KMS-11 (cell line): ENCODE data around the gene TCTA.

ENCODE experiments used
- H2AFZ ChIP-seq: fragments of 200-600 bp; sonication (generic); 2 replicates; pipeline ENCODE4 v1.6.1; 2016; ENCODE audit warnings: antibody characterized with exemption, mixed run types, low read depth
- H3K27ac ChIP-seq: fragments of 200-600 bp; sonication (generic); 2 replicates; pipeline ENCODE4 v1.6.1; 2016; ENCODE audit warnings: mild to moderate bottlenecking, mixed run types
- H3K27me3 ChIP-seq: fragments of 200-600 bp; sonication (generic); 2 replicates; pipeline ENCODE4 v1.6.1; 2017; ENCODE audit warnings: mild to moderate bottlenecking, low read depth, mixed run types, moderate library complexity; ENCODE audit not compliant: insufficient read depth
- H3K36me3 ChIP-seq: fragments of 200-600 bp; sonication (generic); 2 replicates; pipeline ENCODE4 v1.6.1; 2017; ENCODE audit warnings: mild to moderate bottlenecking, mixed run types; ENCODE audit not compliant: insufficient read depth
- H3K4me1 ChIP-seq: fragments of 200-600 bp; sonication (generic); 2 replicates; pipeline ENCODE4 v1.6.1; 2016; ENCODE audit warnings: mild to moderate bottlenecking, low read depth, mixed run types; ENCODE audit not compliant: poor library complexity, severe bottlenecking
- H3K4me2 ChIP-seq: fragments of 200-600 bp; sonication (generic); 2 replicates; pipeline ENCODE4 v1.7.0; 2016; ENCODE audit warnings: mild to moderate bottlenecking, mixed run types
- H3K4me3 ChIP-seq: fragments of 200-600 bp; sonication (generic); IDR thresholded peaks from 2 replicates; pipeline ENCODE4 v1.6.1; 2017; ENCODE audit warnings: low read depth, low read length, mixed read lengths; ENCODE audit not compliant: insufficient read depth
- H3K79me2 ChIP-seq: fragments of 200-600 bp; sonication (generic); 2 replicates; pipeline ENCODE4 v1.6.1; 2016; ENCODE audit warnings: low read depth, mixed run types; ENCODE audit not compliant: insufficient read depth
- H3K9ac ChIP-seq: fragments of 200-600 bp; sonication (generic); 2 replicates; pipeline ENCODE4 v1.6.1; 2016; ENCODE audit warnings: mild to moderate bottlenecking, mixed run types
- H4K20me1 ChIP-seq: fragments of 200-600 bp; sonication (generic); 2 replicates; pipeline ENCODE4 v1.6.1; 2016; ENCODE audit warnings: mild to moderate bottlenecking, mixed run types; ENCODE audit not compliant: insufficient read depth
- TF ChIP-seq, protein P1 (sequence below): fragments of 200-600 bp; sonication (generic); conservative IDR thresholded peaks from 2 replicates; pipeline ENCODE4 v1.6.1; 2017; ENCODE audit warnings: low read depth, mild to moderate bottlenecking, antibody characterized with exemption, low read length, moderate library complexity, mixed read lengths

Gene TCTA

DNA sequence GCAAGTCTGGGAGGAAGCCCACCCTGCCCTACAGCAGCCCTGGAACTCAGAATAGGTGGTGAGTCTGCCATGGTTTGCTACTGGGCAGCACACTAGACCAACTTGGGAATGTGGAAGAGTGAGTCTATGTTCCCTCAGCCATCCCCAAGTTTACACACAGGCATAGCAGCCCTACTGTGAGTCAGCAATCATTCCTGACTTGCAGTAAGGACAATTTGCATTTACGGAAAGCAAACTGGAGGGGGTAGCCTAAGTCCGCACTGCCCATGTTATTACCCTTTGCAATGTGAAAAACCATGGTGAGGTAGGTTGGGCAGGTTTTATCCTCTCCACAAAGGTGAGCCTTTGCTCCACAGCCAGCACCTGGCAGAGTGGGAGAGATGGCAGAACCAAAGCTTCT lies 4.6 kb downstream of the TCTA start:
- H2AFZ ChIP-seq = no peak overlapping the region
- no peak overlapping the region for H3K4me3 ChIP-seq
- H3K27me3 ChIP-seq = no peaks in the 10 kb centered on the region
- H3K79me2 ChIP-seq = peaks cover 11% of the 10 kb centered on the region; the same call in 1 of the 2 replicates
- peaks cover 12% of the 10 kb centered on the region for H3K4me1 ChIP-seq
- no peaks in the 10 kb centered on the region for H4K20me1 ChIP-seq
- H3K36me3 ChIP-seq = no peaks in the 10 kb centered on the region
- TF ChIP-seq, protein P1, sequence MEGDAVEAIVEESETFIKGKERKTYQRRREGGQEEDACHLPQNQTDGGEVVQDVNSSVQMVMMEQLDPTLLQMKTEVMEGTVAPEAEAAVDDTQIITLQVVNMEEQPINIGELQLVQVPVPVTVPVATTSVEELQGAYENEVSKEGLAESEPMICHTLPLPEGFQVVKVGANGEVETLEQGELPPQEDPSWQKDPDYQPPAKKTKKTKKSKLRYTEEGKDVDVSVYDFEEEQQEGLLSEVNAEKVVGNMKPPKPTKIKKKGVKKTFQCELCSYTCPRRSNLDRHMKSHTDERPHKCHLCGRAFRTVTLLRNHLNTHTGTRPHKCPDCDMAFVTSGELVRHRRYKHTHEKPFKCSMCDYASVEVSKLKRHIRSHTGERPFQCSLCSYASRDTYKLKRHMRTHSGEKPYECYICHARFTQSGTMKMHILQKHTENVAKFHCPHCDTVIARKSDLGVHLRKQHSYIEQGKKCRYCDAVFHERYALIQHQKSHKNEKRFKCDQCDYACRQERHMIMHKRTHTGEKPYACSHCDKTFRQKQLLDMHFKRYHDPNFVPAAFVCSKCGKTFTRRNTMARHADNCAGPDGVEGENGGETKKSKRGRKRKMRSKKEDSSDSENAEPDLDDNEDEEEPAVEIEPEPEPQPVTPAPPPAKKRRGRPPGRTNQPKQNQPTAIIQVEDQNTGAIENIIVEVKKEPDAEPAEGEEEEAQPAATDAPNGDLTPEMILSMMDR = no peak
- no peak overlapping the region for H3K27ac ChIP-seq
- no peak overlapping the region for H3K9ac ChIP-seq
- H3K4me2 ChIP-seq = no peak overlapping the region

- Histone ChIP-seq H3K27me3 (no peaks in the 10 kb centered on the region), H3K79me2 (peaks cover 9% of the 10 kb centered on the region; the same call in 1 of the 2 replicates), H4K20me1 (no peaks in the 10 kb centered on the region), H3K9ac (no peak overlapping the region), H3K27ac (no peak overlapping the region), H3K4me2 (no peak overlapping the region), H2AFZ (no peak overlapping the region), H3K4me1 (peaks cover 12% of the 10 kb centered on the region), H3K36me3 (no peaks in the 10 kb centered on the region), H3K4me3 (no peak overlapping the region)
- TF ChIP-seq, protein P1 = no peak
Measured at GRCh38 chr3:49417516-49418120, 5.4 kb downstream of the TCTA start.

DNA sequence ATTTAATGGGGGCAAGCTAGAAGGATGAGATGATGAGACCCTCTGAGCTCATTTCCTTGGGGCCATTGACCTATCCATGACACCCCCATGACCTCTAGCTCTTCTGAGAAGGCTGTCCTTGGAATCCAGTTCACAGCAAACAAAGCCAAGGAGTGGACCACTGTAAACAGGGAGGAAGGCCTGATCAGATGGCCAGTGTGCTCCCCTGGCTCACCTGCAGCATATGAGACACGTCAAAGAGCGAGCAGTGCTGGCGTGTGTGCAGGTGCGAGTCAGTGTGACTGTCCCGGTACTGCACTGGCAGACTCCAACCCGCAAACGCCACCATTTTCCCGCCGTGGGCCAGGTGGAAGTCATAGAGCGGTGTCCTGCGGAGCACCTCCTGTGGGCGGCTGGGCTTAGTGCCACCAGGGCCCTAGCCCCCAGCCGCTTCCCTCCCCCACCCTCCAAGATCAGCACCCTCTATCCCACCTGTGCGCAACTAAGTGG lies 9.7 kb downstream of the TCTA start:
- no peak overlapping the region for H3K27ac ChIP-seq
- no peaks in the 10 kb centered on the region for H3K79me2 ChIP-seq
- no peak overlapping the region for H3K4me2 ChIP-seq
- TF ChIP-seq, protein P1 = no peak
- H3K27me3 ChIP-seq = no peaks in the 10 kb centered on the region
- no peaks in the 10 kb centered on the region for H3K36me3 ChIP-seq
- no peaks in the 10 kb centered on the region for H3K4me1 ChIP-seq
- H2AFZ ChIP-seq = no peak overlapping the region
- no peak overlapping the region for H3K9ac ChIP-seq
- H4K20me1 ChIP-seq = no peaks in the 10 kb centered on the region
- no peak overlapping the region for H3K4me3 ChIP-seq

- H3K27me3 ChIP-seq = no peaks in the 10 kb centered on the region
- H3K27ac ChIP-seq = no peak within 1 kb of the TSS
- no peak within 1 kb of the TSS for H3K4me2 ChIP-seq
Measured at GRCh38 chr3:49422379-49423248, 10.4 kb downstream of the TCTA start, which contains the start of gene AMT. Gene AMT (minus strand): TSS chr3:49422473. CDS start chr3:49422450, 23 bp downstream.

More at GRCh38 chr3:49422379-49423248, 10.4 kb downstream of the TCTA start, which contains the start of gene AMT:
- no peaks in the 10 kb centered on the region for H3K79me2 ChIP-seq
- no peaks in the 10 kb centered on the region for H4K20me1 ChIP-seq
- H3K4me3 ChIP-seq = no peak within 1 kb of the TSS
- H3K9ac ChIP-seq = no peak within 1 kb of the TSS
- no peaks in the 10 kb centered on the region for H3K4me1 ChIP-seq
- TF ChIP-seq, protein P1 = no peak
- H2AFZ ChIP-seq = no peak within 1 kb of the TSS
- no peaks in the 10 kb centered on the region for H3K36me3 ChIP-seq
